Mucosa of gallbladder (tissue), 1 donor: ENCODE results near the gene RUNX1. TPM values are rescaled to one million over a fixed set of nuclear protein-coding genes. Genes with fewer than 3 reads are reported as not detected.
A peak's percentile ranks its signal among the peaks of the same experiment; 100 is the strongest.
"Not testable (repeated sequence)": the region's sequence is repeated elsewhere in the genome, so short reads cannot be mapped to it uniquely, and the experiment has no call there.

Experiments
- DNase-seq: peaks from one replicate; pipeline ENCODE4 v3.0.0-alpha.2; 2020; ENCODE audit warnings: low spot score
- total RNA-seq: library from RNA; stranded (reverse); gene quantifications from one replicate; pipeline ENCODE4 v1.2.1, GENCODE V29; 2021
- donor health status: DM: no; HTN: no; CAD: no.

The RUNX1 gene
- total RNA-seq, 1 donor from 2014 or later: 35.1 TPM

DNA sequence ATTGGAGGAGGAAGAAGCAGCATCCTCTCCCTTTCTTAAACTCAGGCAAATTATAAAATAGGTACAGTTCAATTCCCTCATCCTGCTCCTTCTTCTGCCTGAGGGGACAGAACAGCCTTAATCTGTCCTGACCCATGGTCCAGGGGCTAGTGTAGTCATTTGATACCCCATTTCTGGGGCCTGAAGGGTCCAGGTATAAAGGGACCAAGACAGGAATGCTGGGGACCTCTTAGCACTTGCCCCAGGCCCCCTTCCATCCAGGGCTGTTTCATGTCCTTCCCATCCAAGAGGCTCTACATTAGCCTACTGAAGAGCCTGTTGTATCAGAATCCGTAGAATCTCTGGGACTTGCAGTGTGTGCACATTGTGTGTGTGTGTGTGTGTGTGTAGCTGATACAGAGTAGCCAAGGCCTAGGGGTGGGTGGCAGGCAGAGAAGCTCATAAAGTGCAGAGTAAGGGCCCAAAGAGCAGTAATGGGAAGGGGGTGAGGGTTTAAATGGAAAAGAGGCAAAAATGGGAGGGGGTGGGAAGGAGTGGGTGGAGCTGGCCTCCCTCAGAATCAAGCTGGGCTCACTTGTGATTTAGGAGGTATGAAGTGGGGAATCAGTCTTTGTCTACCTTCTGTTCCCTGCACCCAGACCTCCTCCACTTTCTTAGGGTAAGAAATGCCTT, 32.4 kb downstream of the RUNX1 start:
- DNase-seq: no peak

DNA sequence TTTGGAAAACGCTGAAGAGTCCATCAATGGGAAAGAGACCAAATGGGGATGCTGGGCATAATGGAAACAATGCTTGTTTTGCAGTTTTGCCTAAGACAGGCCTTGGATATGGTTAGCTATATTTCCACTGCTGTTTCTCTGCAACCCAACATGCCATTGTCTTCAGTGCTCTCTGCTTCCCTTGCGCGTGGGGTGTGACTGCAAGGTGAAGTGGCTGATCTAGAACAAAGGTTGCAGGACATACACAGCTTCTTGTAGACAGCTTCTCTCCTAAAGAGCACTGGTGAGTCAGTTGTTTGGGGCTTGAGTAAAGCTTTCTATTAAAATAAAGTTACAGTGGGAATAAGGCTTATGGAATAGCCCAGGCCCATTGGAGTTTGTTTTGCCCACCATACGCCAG, 33.0 kb downstream of the RUNX1 start:
- no peak for DNase-seq

GRCh38 chr21:35015435-35016024, 33.6 kb downstream of the RUNX1 start:
- no peak for DNase-seq

DNA sequence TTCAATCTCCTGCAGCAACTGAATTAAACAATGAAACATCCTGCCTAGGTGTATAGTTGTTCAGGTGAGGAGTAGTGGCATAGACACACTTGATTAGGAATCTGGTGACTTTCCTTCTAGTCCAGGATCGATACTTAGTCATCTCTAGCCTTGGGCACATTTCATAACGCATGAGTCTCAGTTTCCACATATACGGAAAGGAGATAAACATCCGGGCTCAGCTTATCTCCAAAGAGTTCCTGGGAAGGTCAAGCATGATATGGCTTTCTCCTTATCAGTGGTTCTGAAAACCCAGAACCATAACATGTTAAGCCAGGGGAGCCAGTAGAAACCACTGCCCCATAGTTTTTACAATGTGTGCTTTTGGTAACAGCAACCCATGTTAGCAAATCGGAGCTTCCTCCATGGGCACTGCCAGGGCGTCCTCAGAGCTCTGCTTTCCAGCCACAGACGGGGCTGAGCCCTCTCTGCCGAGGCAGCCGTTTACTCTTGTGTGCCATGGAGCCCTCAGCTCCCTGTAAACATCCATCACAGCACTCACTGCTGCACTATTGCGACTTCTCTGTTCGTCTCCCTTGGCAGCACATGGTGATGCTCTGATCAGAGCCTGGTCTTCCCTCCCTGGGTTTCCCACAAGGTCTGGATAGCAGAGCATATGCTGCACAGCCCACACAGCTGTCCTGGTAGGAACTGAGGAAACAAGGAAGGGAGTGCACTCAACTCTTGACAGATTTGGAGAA, 34.6 kb downstream of the RUNX1 start:
- DNase-seq: no peak

DNA sequence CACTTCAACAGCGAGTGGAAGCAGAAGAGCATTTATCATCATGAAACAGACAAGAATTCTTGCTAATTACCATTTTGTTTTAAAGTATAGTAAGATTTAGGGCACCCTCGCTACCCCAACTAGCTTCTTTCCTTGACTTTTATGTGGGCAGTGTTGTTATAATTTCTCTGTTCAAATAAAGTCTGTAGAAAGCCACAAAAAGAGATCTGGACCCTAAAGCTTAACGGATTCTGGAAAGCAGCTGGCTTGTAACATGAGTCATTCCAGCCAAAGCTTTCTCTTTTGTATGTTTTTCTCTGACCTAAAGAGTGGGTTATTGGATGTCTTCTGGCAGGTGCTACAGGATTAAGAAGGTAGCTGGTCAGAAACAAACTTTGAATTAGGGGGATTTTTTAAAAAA, 37.4 kb downstream of the RUNX1 start:
- no peak for DNase-seq

- no peak for DNase-seq
These were observed 38.7 kb downstream of the RUNX1 start for GRCh38 chr21:35010447-35010846.

DNA sequence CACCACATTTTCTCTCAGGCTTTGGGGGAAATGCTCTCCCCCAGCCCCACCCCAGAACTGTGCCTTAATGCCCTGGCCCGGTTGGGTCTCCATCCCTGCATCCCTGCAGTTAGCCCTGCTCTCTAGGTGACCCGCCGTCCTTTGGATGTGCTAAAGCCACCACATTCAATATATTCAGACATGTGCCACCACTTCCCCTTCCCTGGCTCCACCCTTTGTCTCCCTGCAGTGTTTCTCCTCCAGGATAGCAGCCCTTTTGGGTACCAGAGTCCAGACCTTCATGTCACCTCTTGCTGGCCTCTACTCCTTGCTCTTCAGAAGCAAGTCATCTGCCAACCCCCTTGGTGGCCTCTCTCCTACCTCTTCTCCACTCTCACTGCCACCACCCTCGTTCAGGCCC, 41.8 kb downstream of the RUNX1 start:
- no peak for DNase-seq

- DNase-seq: no peak
These were observed 42.3 kb downstream of the RUNX1 start for GRCh38 chr21:35006771-35007170.

- DNase-seq: no peak
These were observed 42.9 kb downstream of the RUNX1 start for GRCh38 chr21:35006248-35006647.

- DNase-seq: no peak
These were observed 43.4 kb downstream of the RUNX1 start for GRCh38 chr21:35005560-35006224.

- DNase-seq: no peak
These were observed 44.0 kb downstream of the RUNX1 start for GRCh38 chr21:35005077-35005476.

DNA sequence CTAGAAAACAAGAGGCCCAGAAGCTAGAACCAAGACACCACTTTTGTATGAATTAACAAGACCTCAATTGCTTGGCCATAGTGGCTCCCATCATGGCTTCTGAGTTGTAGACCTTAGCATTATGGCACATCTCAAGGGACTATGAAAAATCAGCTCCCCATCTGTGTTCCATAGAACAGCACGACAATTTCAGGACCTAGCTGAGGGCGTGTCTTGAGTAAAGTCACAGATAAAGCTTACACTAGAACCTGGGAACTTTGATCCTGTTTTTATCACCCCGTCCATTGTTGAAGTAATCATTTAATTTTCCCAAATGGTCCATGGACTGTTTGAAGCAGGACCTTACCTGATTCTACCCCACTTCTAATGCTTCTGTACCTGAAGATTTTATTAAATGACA, 44.8 kb downstream of the RUNX1 start:
- DNase-seq: no peak

DNA sequence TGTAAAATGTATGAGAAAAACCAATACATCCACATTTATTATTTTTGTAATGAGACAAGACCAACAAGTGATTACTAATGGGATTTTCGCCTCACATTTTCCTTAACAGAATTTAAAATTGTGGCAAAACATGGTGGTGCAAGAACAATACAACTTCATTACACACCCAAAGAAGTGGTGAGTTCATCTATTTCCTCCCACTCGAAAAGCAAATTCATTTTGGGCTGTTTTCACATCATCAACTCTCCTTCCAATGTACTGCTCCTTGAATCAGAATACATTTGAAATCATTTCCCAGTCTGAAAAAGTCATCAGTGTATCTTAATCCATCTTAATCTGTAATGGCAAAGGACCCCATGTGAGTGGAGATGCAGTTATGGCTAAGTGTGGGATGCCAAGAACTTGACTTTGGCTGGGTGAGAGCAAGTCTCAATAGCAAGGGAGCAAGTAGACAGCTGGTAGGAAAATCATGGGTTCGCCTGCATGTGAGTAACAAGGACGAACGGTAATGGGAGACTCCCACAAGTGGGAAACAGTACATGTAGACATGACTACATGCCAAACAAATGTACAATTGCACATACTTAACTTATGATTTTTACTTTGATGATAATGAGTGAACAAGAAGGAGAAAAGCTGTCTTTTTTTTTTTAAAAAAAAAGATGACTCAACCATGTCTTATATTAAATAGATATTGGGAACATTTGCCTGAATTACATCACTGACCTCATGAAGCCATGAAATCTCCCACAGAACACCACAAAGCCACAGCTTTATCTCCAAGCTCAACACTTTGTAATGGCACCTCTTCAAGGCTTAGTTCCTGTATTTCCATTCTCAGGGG, 46.0 kb downstream of the RUNX1 start:
- DNase-seq: no peak

- DNase-seq: no peak
These were observed 49.6 kb downstream of the RUNX1 start for GRCh38 chr21:34999397-34999941.

- no peak for DNase-seq
These were observed 50.9 kb downstream of the RUNX1 start for GRCh38 chr21:34998176-34998575.

DNA sequence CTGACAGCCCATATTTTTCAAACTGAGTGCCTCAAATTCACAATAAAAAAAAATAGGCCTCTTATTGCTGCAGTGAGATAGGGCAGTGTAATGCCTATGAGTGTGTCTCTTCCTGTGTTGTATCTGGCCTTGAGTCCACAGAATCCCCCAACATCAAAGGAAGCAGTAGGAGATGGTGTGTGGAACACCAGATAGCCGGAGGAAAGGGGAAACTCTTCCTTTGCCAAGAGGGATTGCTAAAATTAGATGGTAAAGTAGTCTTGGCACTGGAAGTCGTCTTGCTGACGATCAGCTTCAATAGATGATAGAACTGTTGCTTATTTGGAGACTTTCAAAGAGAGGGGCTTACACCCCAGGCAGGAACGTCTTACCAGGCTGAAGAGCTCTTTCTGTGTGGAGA, 51.8 kb downstream of the RUNX1 start:
- DNase-seq: no peak

GRCh38 chr21:34996304-34997101, 52.6 kb downstream of the RUNX1 start:
- DNase-seq: peak; percentile 36

- DNase-seq: no peak
These were observed 53.2 kb downstream of the RUNX1 start for GRCh38 chr21:34995979-34996303.

- no peak for DNase-seq
These were observed 54.1 kb downstream of the RUNX1 start for GRCh38 chr21:34994766-34995631.

- not testable (repeated sequence) for DNase-seq
These were observed 55.6 kb downstream of the RUNX1 start for GRCh38 chr21:34993521-34993921.
